Measurements from ENCODE around the gene KIF16B.

KIF16B gene

DNA sequence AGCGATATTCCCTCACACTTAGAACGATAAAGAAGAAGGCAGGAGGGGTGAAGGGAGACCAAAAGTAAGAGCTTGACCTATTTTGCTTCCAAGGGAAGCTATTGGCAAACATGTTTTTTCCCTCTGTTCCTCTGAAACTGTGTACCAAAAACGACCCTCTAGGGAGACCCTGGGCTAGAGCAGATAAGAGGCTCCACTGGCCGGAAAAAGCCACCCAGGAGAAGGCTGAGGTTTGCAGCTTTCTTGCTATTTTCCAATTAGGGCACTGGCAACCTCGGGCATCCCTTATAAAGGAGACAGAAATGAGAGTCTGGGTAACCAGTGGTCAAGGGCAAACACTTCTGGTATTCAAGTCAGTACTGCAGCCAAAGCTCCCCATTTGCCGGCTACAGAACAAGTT is 168.0 kb downstream of the KIF16B start:
- in situ Hi-C loops (cut with MboI; ENCODE audit: low sequenced_read_pairs) = no loop called here

DNA sequence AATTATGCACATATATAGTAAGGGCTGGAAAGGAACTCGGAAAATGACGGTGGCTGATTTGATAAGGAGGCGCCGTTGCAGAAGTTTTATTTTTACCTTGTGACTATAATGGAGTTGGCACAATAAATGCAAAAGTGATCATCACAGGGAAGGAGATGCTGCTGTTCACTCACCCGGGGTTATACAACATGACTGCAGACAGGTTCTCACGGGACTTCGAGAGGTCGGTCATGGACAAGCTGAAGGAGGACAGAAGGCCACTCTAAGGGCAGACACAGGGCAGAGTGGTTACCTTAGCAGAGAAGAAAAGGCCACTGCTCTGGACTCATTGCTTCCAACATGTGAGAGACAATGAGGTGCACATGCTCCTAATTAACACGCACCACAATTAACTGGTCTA is 168.6 kb downstream of the KIF16B start:
- in situ Hi-C loops (cut with MboI; ENCODE audit: low sequenced_read_pairs) = no loop called here

DNA sequence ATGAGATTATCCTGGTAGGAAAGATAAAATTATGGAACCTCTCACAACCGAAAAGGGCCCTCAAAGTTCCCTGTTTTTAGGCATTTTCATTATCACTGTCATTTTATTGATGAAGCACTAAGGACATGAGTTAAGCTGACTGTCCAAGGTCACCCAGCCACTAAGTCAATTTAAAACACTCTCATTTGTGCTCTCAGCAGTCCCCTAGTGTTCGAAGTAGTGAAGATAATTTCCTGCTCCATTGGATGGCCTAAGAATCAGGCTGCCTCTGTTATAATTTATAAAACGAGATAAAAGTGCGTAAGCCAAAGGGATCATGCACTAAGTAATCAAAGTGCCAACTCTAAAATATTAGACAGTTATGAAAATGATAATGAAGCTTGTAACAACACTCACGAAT is 169.1 kb downstream of the KIF16B start:
- in situ Hi-C loops (cut with MboI; ENCODE audit: low sequenced_read_pairs) = no loop called here

DNA sequence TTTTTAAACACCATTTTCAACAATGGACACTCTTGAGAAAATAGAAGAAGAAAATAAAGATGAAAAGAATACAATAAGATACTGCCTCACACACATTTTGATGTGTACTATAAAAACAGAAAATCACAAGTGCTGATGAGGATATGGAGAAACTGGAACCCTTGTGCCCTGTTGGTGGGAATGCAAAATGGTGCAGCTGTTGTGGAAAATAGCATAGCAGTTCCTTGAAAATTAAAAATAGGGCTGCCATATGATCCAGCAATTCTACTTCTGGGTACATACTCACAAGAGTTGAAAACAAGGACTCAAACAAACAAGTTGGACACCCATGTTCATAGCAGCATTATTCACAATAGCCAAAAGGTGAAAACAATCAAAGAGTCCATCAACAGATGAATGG is 173.0 kb downstream of the KIF16B start:
- in situ Hi-C loops (cut with MboI; ENCODE audit: low sequenced_read_pairs) = no loop called here

DNA sequence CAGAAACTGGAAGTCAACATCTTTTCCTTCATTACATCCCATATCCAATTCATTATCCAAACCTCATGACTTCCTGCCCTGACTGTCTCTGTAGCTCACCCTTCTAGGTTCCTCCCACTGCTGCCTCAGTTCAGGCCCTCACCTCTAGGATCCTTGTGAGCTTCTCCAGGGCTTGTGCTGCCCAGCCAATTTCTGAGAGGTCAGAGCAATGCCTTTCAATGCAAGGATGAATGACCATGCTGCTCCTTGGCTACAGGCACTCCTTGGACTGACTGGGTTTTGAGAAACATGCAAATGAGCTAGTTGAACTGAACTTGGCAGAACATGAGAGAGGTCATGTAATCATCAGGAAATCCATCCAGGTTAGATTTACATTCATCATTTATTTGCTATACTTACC is 173.4 kb downstream of the KIF16B start:
- in situ Hi-C loops (cut with MboI; ENCODE audit: low sequenced_read_pairs) = no loop called here

DNA sequence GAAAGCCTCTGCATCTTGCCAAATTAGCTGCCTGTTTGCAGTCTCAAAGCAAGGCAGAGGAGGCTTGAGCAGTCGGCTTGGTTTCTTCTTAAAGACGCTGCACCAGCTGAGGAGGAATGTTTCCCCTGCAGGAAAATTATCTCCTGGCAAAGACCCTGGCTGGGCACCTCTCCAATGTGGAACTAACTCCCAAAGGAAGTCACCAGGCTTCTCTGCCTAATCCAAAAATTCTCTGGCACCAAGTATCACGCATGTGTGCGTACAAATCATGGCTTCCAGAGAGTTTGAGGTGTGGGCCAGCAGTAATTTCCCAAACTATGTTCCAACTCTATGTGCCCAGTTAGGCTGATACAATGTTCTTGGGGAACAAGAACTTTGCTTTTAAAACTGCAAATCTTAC is 176.2 kb downstream of the KIF16B start:
- in situ Hi-C loops (cut with MboI; ENCODE audit: low sequenced_read_pairs) = no loop called here

DNA sequence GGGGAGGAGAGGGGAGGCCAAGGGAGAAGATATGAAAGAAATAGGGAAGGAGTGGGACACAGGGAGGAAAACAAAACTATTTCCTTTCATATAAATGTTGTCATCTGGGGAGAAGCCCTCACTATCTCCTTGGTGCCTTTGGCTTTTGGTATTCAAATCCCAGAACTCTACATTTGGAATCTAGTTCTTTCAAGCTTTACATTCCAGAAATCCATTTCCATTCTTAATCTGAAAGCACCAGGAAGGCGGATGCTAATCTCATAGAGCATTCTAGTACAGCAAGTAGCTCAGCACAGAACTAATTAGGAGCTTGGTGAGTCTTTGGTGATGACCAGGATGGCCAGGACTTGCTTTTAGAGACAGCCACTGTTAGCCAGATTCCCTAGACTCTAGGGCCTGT is 177.9 kb downstream of the KIF16B start:
- in situ Hi-C loops (cut with MboI; ENCODE audit: low sequenced_read_pairs) = no loop called here

DNA sequence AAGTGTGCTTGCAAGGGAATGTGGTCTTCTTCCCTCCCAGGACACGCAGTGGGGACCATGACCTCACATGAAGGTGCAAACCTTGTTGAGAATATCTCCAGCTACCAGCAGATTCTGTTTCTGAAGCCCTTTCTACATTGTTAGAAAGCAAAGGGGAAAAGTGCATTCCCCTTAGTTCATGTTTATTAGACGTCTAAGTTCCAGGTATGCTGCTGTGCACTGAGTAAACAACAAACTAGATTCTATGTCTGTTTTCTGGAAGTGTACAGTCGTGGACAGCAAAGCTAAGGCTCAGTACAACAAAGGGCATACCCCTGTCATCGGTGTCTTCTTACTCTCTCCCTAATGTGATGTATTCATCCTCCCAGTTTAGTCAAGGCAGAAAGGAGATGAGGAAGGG is 178.5 kb downstream of the KIF16B start:
- in situ Hi-C loops (cut with MboI; ENCODE audit: low sequenced_read_pairs) = no loop called here

DNA sequence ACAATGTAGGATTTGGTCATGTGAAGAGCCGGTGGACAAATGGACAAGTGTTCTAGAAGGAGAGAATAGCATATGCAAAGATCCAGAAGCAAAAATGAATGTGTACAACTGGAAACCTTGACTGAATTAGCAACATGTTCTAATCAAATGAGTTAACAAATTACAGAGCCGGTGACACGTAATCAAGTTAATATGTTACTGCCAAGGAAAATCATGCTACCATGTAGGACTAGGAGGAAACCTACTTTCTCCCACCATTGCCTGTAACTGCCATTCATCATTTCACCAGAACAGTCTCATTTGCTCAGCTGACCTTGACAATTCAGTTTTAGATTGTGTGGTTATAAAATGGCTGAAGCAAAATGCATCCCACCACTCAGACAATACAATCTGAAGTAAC is 179.4 kb downstream of the KIF16B start:
- in situ Hi-C loops (cut with MboI; ENCODE audit: low sequenced_read_pairs) = no loop called here

DNA sequence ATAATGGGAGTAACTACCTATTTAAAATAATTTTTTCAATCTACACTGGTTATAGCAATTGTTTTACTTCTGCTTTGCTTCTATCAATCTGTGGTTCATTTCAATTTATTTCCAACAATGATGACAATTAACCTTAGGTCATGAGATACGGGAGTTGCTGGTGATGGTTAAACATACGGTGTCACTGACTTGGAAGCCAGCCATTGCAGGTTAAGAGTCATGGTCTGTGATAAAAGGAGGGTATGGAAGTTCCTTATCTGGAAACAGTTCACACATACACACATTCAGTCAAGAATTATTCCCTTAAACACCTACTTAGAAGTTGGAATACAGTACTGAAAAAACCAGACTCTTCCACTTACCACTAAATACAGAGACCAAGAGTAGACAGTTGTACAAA is 180.0 kb downstream of the KIF16B start:
- in situ Hi-C loops (cut with MboI; ENCODE audit: low sequenced_read_pairs) = no loop called here

DNA sequence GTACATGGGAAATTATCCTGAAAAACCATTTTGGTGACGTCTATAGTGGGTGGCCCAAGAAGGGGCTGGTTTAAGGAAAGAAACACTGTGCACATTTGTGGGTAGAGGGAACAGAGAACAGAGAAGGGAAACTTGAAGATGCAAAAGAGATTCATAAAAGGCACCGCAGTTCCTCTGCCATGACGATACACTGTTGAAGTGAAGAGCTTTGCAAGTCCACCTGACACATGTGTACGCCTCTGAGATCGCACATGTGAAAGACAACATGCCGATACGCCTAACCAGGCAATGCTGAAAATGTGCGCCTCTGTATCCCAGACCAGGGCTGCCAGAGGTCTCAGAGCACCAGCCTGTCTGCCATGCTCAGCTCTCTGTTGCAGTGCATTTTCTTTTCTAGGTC is 180.9 kb downstream of the KIF16B start:
- in situ Hi-C loops (cut with MboI; ENCODE audit: low sequenced_read_pairs) = no loop called here

DNA sequence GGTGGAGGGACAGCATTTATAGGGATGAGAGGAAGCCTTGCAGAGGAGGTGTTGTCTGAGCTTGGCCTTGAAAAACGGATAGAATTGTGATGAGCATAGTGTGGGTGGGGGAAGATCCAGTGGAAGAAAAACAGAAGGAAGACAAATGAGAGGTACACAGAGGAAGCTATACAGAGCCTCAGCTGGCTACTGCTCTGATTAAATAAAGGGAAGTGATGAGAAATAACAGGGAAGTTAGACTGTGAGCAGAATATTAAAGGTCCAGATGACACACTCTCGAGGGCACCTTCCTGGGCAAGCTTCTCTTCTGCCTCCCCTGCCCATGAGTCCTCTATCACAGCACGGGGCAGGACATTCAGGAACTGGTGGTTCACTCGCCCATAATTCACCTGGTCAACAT is 182.3 kb downstream of the KIF16B start:
- in situ Hi-C loops (cut with MboI; ENCODE audit: low sequenced_read_pairs) = no loop called here

DNA sequence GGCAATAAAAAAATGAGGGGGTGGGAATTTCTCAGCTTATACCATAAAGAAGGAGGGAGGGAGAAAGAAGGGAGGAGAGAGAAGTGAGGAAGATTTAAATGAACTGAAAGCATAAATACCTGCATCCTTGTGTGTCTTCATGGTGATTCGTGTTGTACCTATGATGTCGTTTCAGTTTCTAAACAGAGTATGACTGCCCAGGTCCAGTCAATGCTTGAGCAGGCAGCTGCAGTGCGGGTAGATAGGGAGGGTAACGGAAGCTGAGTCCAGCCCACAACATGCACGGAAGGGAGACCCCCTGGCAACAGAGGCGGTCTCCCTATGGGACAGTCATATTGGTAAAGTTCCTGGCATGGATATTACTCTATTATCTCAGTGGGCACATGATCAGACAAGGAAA is 184.5 kb downstream of the KIF16B start:
- in situ Hi-C loops (cut with MboI; ENCODE audit: low sequenced_read_pairs) = no loop called here

DNA sequence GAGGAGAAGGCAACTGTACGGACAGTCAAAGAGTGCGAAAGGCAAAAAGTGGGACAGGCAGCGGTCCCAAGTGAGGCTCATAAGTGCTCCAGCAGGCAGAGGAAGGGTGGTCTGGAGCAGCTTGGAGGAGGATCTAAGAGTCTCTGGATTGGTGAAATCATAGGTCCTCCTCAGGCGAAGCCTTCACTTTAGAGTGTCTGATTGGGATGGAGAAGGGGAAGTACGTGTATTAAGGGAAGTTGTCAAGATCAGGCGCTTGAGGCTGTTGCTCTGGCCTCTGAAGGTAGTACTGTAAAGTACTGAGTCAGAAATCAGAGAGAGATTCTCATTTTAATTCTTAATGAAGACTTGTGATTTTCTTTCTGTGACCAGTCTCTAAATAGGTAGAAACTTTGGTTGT is 185.6 kb downstream of the KIF16B start:
- in situ Hi-C loops (cut with MboI; ENCODE audit: low sequenced_read_pairs) = no loop called here

DNA sequence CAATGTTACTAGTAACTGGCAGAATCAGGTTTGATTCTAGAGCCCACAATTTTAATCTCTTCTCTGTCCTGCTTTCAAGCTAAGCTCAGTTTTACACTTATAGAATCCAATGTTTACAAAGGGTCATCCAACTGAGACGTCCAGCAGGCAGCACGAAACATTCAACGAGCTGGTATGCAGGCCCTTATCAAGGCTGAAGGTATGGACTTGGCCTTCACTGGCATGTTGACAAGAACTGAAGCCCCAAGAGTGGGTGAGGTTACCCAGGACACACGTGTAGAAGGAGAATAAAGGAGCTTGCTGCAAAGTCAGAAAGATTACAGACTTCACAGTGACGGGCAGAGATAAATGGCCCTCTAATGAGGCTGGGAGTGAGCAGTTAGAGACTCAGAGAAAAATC is 187.4 kb downstream of the KIF16B start:
- in situ Hi-C loops (cut with MboI; ENCODE audit: low sequenced_read_pairs) = no loop called here

DNA sequence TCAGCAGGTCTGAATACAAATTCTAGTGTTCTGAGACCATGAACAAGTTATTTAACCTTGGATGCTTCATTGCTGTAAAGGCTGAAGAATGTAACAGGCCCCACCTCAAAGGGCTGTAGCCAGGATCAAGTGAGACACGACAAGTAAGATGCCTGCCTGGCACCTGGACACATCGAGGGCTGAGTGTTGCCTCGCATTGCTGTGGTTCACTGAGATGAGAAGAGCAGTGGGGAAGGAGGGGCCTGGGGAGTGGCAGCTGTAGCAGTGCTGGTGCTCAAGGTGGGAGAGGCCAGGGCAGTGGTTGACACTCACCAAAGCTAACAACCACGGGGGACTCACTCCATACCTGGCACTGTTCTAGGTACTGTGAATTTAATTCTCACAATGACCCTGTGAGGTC is 187.8 kb downstream of the KIF16B start:
- in situ Hi-C loops (cut with MboI; ENCODE audit: low sequenced_read_pairs) = no loop called here

DNA sequence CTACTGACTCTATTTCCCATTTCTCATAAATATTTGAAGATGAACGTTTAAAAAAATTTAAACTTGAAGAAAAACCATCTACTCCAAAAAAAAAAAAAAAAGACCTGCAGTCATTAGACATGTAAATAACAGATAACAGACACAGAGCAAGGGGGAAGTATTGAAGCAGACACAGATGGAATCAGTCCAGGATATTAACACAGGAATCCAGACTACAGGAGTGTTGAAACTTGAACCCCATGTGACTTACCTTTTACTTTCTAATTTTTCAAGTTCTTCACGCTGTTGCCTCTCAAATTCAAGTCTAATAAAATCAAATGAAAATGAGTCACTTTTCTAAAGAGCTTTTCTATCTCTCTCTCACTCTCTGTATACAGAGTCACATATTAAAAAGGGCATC is 191.8 kb downstream of the KIF16B start:
- in situ Hi-C loops (cut with MboI; ENCODE audit: low sequenced_read_pairs) = no loop called here

DNA sequence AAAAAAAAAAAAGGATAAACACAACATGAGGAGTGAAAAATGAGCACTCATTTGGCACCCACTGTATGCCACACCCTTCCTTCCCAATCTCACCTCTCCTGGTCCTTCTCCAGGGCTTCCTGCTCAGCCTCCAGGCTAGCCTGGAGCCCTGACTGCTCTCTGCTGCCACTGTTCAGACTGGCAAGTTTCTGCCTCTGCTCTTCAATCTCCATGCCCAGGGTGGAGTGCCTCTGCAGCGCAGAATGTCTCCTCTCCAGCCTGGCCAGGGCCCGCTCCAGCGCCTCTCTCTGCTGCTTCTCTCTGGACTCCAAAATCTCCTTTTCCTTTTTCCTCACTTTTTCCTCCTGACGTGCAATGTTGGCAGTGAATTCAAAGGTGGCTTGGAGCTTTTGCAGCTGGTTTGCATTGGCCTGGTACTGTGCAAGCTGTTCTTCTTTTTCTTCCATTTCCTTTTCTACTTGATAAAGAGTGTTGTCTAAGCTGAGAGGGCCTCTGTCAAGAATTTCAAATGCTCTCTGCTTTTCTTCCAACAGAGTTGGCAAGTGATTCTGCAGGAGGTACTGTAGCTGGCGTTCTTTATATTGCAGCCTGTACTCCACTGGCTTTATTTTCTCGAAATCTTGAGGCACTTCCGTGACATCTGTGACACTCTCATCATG is 194.4 kb downstream of the KIF16B start:
- in situ Hi-C loops (cut with MboI; ENCODE audit: low sequenced_read_pairs) = no loop called here

DNA sequence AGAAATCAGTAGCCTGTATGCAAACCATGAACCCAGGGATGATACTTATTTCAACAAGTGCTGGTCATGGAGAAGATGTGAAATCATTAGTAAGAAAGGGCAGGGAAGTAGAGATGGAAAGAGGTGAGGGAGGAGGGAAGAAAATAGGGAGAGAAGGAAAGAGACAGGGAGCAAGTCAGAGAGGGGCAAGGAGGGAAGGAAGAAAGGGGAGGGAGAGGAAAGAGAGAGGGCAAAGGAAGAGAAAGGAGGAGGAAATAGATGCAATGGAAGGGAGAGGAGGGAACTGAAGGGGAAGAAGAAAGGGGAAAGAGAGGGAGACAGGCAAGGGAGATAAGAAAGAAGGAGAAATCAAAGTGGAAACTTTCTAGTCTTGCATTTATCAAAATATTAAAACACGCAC is 195.1 kb downstream of the KIF16B start:
- in situ Hi-C loops (cut with MboI; ENCODE audit: low sequenced_read_pairs) = no loop called here

DNA sequence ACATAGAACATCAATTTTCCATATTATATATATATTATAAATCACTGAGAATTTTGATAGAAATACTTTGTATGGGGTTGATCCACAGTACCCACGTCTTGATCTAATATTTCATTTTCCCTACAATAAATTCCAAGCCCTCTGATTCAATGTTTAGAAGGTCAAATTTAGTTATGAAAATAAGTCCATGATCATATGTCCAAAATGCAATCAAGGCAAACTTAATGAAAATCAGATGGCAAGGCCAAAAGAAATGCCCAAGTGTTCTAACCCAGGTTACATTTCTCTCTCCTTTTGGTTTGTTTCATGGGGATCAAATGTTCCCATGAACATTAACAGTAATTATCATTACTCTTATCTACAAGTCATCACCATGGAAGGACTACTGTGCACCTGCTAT is 203.8 kb downstream of the KIF16B start:
- in situ Hi-C loops (cut with MboI; ENCODE audit: low sequenced_read_pairs) = no loop called here

DNA sequence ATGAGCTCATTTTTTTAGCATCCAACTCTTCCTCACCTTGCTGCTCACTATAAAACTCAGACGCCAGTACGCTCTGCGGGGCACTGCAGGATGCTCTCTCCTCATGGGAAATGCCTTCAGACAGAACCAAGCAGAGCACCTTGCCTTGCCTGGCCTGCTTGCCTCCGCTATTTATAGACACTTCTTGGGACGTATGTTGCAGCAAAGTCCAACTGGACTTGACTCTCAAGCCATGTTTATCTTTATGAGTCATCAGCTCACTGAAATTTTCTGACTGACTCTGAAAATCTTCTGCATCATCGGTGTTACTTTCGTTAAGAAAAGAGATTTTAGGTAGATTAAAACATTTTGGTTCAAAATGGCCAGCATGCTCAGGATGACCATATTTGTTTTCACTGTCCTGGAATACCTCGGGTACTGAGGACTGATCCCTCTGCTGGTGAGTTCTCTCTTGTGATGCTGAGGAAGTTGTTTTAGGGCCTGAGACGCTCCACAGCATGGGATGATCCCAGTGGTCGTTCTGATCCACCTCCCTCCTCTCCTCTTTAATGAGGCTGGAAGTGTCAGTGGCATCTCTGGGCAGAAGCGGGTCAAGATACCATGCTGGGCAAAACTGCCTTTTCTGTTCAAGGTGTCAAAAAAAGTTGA is 204.5 kb downstream of the KIF16B start:
- in situ Hi-C loops (cut with MboI; ENCODE audit: low sequenced_read_pairs) = no loop called here

DNA sequence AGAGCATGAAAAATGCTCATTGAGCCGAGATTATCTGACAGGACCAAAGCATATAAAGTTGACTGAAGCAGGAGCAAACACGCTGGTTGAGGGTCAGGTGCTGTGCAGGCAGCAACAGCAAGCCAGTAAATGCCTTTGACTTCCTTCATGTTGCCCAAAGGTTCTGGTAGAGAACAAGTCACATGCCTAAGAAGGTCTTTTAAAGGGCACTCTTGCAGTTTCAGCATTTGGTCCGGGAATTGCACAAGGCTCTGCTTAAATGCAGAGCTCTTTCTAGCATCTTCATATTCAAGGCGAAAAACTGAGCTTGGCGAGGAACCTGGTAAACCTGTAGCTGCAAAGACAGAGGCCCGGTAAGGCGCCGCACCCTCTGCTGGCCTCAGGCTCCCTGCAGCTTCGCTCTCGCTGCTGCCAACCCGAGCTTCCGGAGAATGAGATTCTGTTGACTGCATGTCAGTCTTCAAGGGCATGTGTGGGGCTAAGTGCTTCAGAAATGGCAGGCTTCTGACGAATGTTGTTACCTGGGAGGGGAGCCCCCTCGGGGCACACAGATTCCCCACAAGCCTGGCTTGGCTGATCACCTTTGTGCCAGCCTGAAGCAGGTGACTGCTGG is 205.2 kb downstream of the KIF16B start:
- in situ Hi-C loops (cut with MboI; ENCODE audit: low sequenced_read_pairs) = no loop called here

DNA sequence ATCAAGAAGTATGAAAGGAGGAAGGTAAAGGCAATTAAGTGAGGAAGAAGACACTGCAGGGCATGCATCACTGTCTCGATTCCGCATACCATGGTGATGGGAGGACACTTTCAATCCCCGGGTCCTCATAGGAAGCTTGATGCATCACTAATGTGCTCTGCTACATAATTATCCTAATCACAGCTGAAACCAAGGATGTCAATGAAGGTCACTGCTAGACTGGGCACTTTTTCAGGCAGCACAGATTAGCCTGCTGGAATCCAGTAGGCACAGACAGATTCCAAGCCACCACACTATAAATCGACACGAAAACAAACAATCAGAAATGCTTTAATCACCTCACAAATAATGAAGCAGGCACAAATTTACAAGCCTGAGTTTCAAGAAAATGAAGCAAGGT is 206.7 kb downstream of the KIF16B start:
- in situ Hi-C loops (cut with MboI; ENCODE audit: low sequenced_read_pairs) = no loop called here
